HEK293 (cell line): ENCODE results near the gene DNM1.

Experiments
- FEZF1 ChIP-seq: fragments of 450-650 bp; formaldehyde crosslinking; IDR thresholded peaks from 2 replicates; pipeline ENCODE4 v1.5.1; 2016; ENCODE audit warnings: missing biosample characterization, missing genetic modification characterization
- GLI2 ChIP-seq: fragments of 450-650 bp; formaldehyde crosslinking; IDR thresholded peaks from 2 replicates; pipeline ENCODE4; 2017; ENCODE audit warnings: missing biosample characterization, missing genetic modification characterization, low read depth, borderline replicate concordance
- GLIS2 ChIP-seq: fragments of 450-650 bp; formaldehyde crosslinking; IDR thresholded peaks from 2 replicates; pipeline ENCODE4 v1.5.1; 2016; ENCODE audit warnings: missing biosample characterization, missing genetic modification characterization
- IKZF3 ChIP-seq: fragments of 450-650 bp; IDR thresholded peaks from 2 replicates; pipeline ENCODE4 v1.5.0; 2018; ENCODE audit warnings: missing biosample characterization, mild to moderate bottlenecking, missing genetic modification characterization, moderate library complexity
- KLF1 ChIP-seq: fragments of 450-650 bp; formaldehyde crosslinking; IDR thresholded peaks from 2 replicates; pipeline ENCODE4 v1.5.1; 2016; ENCODE audit warnings: missing biosample characterization, missing genetic modification characterization
- KLF8 ChIP-seq: fragments of 450-650 bp; formaldehyde crosslinking; IDR thresholded peaks from 2 replicates; pipeline ENCODE4 v1.5.1; 2016; ENCODE audit warnings: missing biosample characterization, missing genetic modification characterization
- MYNN ChIP-seq: fragments of 450-650 bp; formaldehyde crosslinking; IDR thresholded peaks from 2 replicates; pipeline ENCODE4 v1.5.1; 2016; ENCODE audit warnings: missing biosample characterization, missing genetic modification characterization, borderline replicate concordance
- SP2 ChIP-seq: fragments of 450-650 bp; formaldehyde crosslinking; IDR thresholded peaks from 2 replicates; pipeline ENCODE4 v1.5.1; 2016; ENCODE audit warnings: missing biosample characterization, missing genetic modification characterization
- ZBTB21 ChIP-seq: fragments of 450-650 bp; formaldehyde crosslinking; IDR thresholded peaks from 2 replicates; pipeline ENCODE4 v1.5.1; 2017; ENCODE audit warnings: missing biosample characterization, missing genetic modification characterization
- ZFP41 ChIP-seq: fragments of 450-650 bp; formaldehyde crosslinking; IDR thresholded peaks from 2 replicates; pipeline ENCODE4 v1.5.1; 2016; ENCODE audit warnings: missing biosample characterization, missing genetic modification characterization, borderline replicate concordance
- ZIC2 ChIP-seq: fragments of 450-650 bp; formaldehyde crosslinking; IDR thresholded peaks from 2 replicates; pipeline ENCODE4 v1.5.1; 2016; ENCODE audit warnings: missing biosample characterization, missing genetic modification characterization
- ZNF138 ChIP-seq: fragments of 450-650 bp; formaldehyde crosslinking; IDR thresholded peaks from 2 replicates; pipeline ENCODE4 v1.5.1; 2016; ENCODE audit warnings: missing biosample characterization, missing genetic modification characterization, borderline replicate concordance
- ZNF2 ChIP-seq: fragments of 450-650 bp; formaldehyde crosslinking; IDR thresholded peaks from 2 replicates; pipeline ENCODE4 v1.5.1; 2016; ENCODE audit warnings: missing biosample characterization, missing genetic modification characterization
- ZNF239 ChIP-seq: fragments of 450-650 bp; formaldehyde crosslinking; IDR thresholded peaks from 2 replicates; pipeline ENCODE4 v1.5.1; 2016; ENCODE audit warnings: missing biosample characterization, missing genetic modification characterization
- ZNF404 ChIP-seq: fragments of 450-650 bp; formaldehyde crosslinking; IDR thresholded peaks from 2 replicates; pipeline ENCODE4 v1.5.1; 2017; ENCODE audit warnings: missing biosample characterization, missing genetic modification characterization
- ZNF600 ChIP-seq: fragments of 450-650 bp; formaldehyde crosslinking; IDR thresholded peaks from 2 replicates; pipeline ENCODE4 v1.5.1; 2016; ENCODE audit warnings: missing biosample characterization, missing genetic modification characterization
- ZNF624 ChIP-seq: fragments of 450-650 bp; formaldehyde crosslinking; IDR thresholded peaks from 2 replicates; pipeline ENCODE4 v1.5.1; 2017; ENCODE audit warnings: missing biosample characterization, missing genetic modification characterization
- ZNF626 ChIP-seq: fragments of 450-650 bp; sonication (Bioruptor Pico); formaldehyde crosslinking; IDR thresholded peaks from 2 replicates; pipeline ENCODE4 v1.5.1; 2018; ENCODE audit warnings: missing biosample characterization, missing genetic modification characterization, inconsistent platforms
- ZNF776 ChIP-seq: fragments of 450-650 bp; formaldehyde crosslinking; IDR thresholded peaks from 2 replicates; pipeline ENCODE4 v1.5.0; 2017; ENCODE audit warnings: missing biosample characterization, missing genetic modification characterization, borderline replicate concordance
- ZNF785 ChIP-seq: fragments of 450-650 bp; formaldehyde crosslinking; IDR thresholded peaks from 2 replicates; pipeline ENCODE4 v1.5.1; 2016; ENCODE audit warnings: missing biosample characterization, missing genetic modification characterization
- ZNF843 ChIP-seq: fragments of 450-650 bp; formaldehyde crosslinking; IDR thresholded peaks from 2 replicates; pipeline ENCODE4 v1.5.1; 2016; ENCODE audit warnings: missing biosample characterization, missing genetic modification characterization
- TF ChIP-seq, protein P1 (sequence below): fragments of 450-650 bp; formaldehyde crosslinking; IDR thresholded peaks from 2 replicates; pipeline ENCODE4 v1.5.1; 2016; ENCODE audit warnings: missing biosample characterization, missing genetic modification characterization
- TF ChIP-seq, protein P2 (sequence below): fragments of 450-650 bp; formaldehyde crosslinking; IDR thresholded peaks from 2 replicates; pipeline ENCODE4 v1.5.1; 2016; ENCODE audit warnings: missing biosample characterization, missing genetic modification characterization
- TF ChIP-seq, protein P3 (sequence below): fragments of 450-650 bp; formaldehyde crosslinking; IDR thresholded peaks from 2 replicates; pipeline ENCODE4 v1.5.1; 2016; ENCODE audit warnings: missing biosample characterization, missing genetic modification characterization
- TF ChIP-seq, protein P4 (sequence below): fragments of 450-650 bp; formaldehyde crosslinking; IDR thresholded peaks from 2 replicates; pipeline ENCODE4 v1.5.1; 2016; ENCODE audit warnings: missing biosample characterization, missing genetic modification characterization, borderline replicate concordance
- TF ChIP-seq, protein P5 (sequence below): fragments of 450-650 bp; formaldehyde crosslinking; IDR thresholded peaks from 2 replicates; pipeline ENCODE4 v1.5.1; 2017; ENCODE audit warnings: missing biosample characterization, mild to moderate bottlenecking, missing genetic modification characterization, moderate library complexity

DNM1 gene

DNA sequence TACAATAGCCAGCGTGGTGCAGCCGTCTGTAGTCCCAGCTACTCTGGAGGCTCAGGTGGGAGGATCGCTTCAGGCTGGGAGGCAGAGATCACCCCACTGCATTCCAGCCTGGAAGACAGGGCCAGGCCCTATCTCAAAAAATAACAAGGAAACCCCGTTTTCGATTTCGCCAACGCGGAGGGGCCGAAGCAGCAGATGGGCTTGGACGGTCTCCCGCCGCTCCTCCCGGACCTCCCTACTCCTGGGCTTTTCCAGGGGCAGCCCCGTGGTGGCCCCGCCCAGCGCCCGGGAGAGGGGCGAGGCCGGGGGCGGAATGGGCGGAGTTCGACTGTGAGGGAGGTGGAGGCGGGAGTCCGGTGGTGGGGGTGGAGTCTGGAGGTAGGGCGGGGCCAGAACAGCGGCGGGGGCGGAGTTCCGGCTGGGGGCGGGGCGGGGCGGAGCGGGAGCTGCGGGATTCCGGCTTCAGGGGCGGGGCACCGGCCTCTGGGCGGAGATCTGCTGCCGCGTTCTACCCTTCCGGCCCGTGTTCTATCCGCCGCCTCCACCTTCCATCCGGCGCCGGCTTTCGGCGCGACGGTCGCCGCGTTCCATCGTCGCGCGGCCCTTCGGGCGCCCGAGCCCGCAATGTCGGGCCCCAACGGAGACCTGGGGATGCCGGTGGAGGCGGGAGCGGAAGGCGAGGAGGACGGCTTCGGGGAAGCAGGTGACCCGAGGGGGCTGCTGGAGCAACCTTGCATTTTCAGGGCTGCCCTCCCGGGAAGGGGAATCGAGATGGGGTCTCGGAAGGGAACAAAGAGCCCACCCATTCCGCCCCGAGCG lies 43.2 kb upstream of the DNM1 start, which contains the start of gene BBLN (continued):
- TF ChIP-seq, protein P1, sequence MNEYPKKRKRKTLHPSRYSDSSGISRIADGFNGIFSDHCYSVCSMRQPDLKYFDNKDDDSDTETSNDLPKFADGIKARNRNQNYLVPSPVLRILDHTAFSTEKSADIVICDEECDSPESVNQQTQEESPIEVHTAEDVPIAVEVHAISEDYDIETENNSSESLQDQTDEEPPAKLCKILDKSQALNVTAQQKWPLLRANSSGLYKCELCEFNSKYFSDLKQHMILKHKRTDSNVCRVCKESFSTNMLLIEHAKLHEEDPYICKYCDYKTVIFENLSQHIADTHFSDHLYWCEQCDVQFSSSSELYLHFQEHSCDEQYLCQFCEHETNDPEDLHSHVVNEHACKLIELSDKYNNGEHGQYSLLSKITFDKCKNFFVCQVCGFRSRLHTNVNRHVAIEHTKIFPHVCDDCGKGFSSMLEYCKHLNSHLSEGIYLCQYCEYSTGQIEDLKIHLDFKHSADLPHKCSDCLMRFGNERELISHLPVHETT (tag by site-specific recombination): no peak
- TF ChIP-seq SP2 (tag by site-specific recombination): peak; percentile 88
- TF ChIP-seq ZBTB21 (tag by site-specific recombination): no peak
- 0 out of 2 replicates have a peak, but pooled peaks have one; percentile 27 for TF ChIP-seq ZNF843 (tag by site-specific recombination)
- no peak for TF ChIP-seq GLI2
- TF ChIP-seq ZNF2 (tag by site-specific recombination): no peak
- TF ChIP-seq, protein P2, sequence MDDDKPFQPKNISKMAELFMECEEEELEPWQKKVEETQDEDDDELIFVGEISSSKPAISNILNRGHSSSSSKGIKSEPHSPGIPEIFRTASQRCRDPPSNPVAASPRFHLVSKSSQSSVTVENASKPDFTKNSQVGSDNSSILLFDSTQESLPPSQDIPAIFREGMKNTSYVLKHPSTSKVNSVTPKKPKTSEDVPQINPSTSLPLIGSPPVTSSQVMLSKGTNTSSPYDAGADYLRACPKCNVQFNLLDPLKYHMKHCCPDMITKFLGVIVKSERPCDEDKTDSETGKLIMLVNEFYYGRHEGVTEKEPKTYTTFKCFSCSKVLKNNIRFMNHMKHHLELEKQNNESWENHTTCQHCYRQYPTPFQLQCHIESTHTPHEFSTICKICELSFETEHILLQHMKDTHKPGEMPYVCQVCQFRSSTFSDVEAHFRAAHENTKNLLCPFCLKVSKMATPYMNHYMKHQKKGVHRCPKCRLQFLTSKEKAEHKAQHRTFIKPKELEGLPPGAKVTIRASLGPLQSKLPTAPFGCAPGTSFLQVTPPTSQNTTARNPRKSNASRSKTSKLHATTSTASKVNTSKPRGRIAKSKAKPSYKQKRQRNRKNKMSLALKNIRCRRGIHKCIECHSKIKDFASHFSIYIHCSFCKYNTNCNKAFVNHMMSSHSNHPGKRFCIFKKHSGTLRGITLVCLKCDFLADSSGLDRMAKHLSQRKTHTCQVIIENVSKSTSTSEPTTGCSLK: no peak
- TF ChIP-seq ZNF785 (tag by site-specific recombination): no peak
- TF ChIP-seq ZNF626: no peak
- no peak for TF ChIP-seq MYNN
- TF ChIP-seq, protein P3, sequence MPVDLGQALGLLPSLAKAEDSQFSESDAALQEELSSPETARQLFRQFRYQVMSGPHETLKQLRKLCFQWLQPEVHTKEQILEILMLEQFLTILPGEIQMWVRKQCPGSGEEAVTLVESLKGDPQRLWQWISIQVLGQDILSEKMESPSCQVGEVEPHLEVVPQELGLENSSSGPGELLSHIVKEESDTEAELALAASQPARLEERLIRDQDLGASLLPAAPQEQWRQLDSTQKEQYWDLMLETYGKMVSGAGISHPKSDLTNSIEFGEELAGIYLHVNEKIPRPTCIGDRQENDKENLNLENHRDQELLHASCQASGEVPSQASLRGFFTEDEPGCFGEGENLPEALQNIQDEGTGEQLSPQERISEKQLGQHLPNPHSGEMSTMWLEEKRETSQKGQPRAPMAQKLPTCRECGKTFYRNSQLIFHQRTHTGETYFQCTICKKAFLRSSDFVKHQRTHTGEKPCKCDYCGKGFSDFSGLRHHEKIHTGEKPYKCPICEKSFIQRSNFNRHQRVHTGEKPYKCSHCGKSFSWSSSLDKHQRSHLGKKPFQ: no peak
- TF ChIP-seq GLIS2 (tag by site-specific recombination): peak; percentile 95
- no peak for TF ChIP-seq ZNF138 (tag by site-specific recombination)
- TF ChIP-seq, protein P4, sequence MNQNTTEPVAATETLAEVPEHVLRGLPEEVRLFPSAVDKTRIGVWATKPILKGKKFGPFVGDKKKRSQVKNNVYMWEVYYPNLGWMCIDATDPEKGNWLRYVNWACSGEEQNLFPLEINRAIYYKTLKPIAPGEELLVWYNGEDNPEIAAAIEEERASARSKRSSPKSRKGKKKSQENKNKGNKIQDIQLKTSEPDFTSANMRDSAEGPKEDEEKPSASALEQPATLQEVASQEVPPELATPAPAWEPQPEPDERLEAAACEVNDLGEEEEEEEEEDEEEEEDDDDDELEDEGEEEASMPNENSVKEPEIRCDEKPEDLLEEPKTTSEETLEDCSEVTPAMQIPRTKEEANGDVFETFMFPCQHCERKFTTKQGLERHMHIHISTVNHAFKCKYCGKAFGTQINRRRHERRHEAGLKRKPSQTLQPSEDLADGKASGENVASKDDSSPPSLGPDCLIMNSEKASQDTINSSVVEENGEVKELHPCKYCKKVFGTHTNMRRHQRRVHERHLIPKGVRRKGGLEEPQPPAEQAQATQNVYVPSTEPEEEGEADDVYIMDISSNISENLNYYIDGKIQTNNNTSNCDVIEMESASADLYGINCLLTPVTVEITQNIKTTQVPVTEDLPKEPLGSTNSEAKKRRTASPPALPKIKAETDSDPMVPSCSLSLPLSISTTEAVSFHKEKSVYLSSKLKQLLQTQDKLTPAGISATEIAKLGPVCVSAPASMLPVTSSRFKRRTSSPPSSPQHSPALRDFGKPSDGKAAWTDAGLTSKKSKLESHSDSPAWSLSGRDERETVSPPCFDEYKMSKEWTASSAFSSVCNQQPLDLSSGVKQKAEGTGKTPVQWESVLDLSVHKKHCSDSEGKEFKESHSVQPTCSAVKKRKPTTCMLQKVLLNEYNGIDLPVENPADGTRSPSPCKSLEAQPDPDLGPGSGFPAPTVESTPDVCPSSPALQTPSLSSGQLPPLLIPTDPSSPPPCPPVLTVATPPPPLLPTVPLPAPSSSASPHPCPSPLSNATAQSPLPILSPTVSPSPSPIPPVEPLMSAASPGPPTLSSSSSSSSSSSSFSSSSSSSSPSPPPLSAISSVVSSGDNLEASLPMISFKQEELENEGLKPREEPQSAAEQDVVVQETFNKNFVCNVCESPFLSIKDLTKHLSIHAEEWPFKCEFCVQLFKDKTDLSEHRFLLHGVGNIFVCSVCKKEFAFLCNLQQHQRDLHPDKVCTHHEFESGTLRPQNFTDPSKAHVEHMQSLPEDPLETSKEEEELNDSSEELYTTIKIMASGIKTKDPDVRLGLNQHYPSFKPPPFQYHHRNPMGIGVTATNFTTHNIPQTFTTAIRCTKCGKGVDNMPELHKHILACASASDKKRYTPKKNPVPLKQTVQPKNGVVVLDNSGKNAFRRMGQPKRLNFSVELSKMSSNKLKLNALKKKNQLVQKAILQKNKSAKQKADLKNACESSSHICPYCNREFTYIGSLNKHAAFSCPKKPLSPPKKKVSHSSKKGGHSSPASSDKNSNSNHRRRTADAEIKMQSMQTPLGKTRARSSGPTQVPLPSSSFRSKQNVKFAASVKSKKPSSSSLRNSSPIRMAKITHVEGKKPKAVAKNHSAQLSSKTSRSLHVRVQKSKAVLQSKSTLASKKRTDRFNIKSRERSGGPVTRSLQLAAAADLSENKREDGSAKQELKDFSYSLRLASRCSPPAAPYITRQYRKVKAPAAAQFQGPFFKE: no peak
- TF ChIP-seq, protein P5, sequence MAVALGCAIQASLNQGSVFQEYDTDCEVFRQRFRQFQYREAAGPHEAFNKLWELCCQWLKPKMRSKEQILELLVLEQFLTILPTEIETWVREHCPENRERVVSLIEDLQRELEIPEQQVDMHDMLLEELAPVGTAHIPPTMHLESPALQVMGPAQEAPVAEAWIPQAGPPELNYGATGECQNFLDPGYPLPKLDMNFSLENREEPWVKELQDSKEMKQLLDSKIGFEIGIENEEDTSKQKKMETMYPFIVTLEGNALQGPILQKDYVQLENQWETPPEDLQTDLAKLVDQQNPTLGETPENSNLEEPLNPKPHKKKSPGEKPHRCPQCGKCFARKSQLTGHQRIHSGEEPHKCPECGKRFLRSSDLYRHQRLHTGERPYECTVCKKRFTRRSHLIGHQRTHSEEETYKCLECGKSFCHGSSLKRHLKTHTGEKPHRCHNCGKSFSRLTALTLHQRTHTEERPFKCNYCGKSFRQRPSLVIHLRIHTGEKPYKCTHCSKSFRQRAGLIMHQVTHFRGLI: 0 out of 2 replicates have a peak, but pooled peaks have one; percentile 28
- peak; percentile 86 for TF ChIP-seq KLF1 (tag by site-specific recombination)
- peak; percentile 97 for TF ChIP-seq KLF8 (tag by site-specific recombination)
- no peak for TF ChIP-seq ZNF776 (tag by site-specific recombination)
- peak; percentile 42; the same call in 1 of the 2 replicates for TF ChIP-seq ZIC2
- no peak for TF ChIP-seq FEZF1 (tag by site-specific recombination)
- no peak for TF ChIP-seq ZFP41
- no peak for TF ChIP-seq ZNF624 (tag by site-specific recombination)
- TF ChIP-seq ZNF239 (tag by site-specific recombination): no peak
- TF ChIP-seq IKZF3 (tag by site-specific recombination): peak; percentile 98
- TF ChIP-seq ZNF404 (tag by site-specific recombination): no peak
- peak; percentile 30; the same call in 1 of the 2 replicates for TF ChIP-seq ZNF600
